C4-2B (cell line): ENCODE data around the gene STX8.

Experiments used
- H3K27ac ChIP-seq: fragments of 450-650 bp; 2 replicates; pipeline ENCODE4 v1.5.1; 2017
- ZFX ChIP-seq: fragments of 450-650 bp; IDR thresholded peaks from 2 replicates; pipeline ENCODE4 v1.6.1; 2017
- TF ChIP-seq, protein P1 (sequence below): fragments of 450-650 bp; conservative IDR thresholded peaks from 2 replicates; pipeline ENCODE4 v1.5.1; 2017; ENCODE audit warnings: mild to moderate bottlenecking

STX8 gene

DNA sequence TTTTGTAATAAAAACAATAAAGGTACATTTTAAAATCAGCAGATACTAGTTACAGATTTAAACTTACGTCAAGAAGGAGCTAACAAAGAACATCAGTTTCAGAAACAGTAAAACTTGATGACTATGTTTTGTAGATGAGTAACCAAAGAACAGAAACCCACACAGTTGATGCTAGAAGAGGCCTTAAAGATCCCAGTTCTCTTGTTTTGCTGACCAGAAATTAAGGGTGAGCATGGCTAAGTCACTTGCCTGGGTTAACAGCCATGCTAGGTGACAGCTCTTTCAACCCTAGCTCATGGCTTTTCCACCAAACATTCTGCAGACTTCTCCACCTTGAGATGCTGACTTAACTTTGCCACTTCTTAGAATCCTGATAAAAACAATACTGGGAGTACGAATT is 26.4 kb downstream of the STX8 start:
- no peak overlapping the region for H3K27ac ChIP-seq
- TF ChIP-seq, protein P1, sequence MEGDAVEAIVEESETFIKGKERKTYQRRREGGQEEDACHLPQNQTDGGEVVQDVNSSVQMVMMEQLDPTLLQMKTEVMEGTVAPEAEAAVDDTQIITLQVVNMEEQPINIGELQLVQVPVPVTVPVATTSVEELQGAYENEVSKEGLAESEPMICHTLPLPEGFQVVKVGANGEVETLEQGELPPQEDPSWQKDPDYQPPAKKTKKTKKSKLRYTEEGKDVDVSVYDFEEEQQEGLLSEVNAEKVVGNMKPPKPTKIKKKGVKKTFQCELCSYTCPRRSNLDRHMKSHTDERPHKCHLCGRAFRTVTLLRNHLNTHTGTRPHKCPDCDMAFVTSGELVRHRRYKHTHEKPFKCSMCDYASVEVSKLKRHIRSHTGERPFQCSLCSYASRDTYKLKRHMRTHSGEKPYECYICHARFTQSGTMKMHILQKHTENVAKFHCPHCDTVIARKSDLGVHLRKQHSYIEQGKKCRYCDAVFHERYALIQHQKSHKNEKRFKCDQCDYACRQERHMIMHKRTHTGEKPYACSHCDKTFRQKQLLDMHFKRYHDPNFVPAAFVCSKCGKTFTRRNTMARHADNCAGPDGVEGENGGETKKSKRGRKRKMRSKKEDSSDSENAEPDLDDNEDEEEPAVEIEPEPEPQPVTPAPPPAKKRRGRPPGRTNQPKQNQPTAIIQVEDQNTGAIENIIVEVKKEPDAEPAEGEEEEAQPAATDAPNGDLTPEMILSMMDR = no peak

DNA sequence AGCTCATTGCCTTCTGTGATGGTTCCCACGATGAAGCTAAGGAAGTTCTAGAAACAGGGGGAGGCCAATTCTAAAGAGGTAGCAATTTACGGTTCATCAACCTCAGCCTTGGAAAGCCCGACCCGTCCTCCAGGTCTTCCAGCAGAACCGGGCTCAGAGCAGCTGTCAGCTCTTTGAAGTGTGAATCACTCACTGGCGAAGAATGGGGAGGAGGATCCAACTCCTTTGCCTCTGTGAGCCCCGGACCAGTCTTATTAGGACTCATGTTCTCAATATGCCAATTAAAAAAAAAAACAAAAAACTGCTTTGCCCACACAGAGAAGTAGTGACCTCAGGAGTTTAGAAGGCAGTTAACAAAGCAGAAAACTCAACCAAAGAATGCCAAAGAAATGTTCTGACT is 31.4 kb downstream of the STX8 start:
- TF ChIP-seq ZFX = no peak
- TF ChIP-seq, protein P1 = no peak
- no peak overlapping the region for H3K27ac ChIP-seq

- no peak overlapping the region for H3K27ac ChIP-seq
- TF ChIP-seq, protein P1 = no peak
- no peak for TF ChIP-seq ZFX
Observed at GRCh38 chr17:9541718-9542117, 33.9 kb downstream of the STX8 start.

- no peak for TF ChIP-seq ZFX
- TF ChIP-seq, protein P1 = no peak
Observed at GRCh38 chr17:9538626-9539025, 37.0 kb downstream of the STX8 start.

DNA sequence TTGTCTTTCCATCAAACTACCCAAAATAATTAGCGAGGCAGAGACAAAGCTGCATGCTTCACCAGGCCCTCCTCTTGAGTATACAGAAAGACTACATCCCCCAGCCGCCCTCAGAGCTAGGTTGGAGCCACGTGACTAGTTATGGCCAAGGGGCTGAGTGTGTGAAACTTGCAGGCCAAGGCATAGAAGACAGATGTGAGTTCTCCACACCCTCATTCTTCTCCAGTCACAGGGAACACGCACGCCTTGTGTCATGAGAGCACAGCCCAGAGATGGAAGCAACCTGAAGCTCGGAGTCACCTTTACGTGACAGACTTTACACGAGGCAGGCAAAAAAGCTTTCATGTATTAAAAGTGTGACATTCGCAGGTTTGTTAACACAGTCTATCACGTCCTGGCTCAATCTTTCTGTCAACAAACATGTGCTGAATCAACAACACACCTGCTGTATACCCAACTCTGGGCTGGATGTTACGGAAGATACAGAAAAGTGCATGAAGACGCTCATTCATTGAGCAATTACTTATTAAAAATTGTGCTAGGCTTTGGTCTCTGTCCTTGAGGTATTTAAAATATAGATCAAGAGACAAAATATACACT is 38.3 kb downstream of the STX8 start:
- TF ChIP-seq, protein P1 = no peak

More at GRCh38 chr17:9538626-9539025, 37.0 kb downstream of the STX8 start:
- H3K27ac ChIP-seq = no peak overlapping the region

GRCh38 chr17:9536061-9536460 is 39.6 kb downstream of the STX8 start:
- TF ChIP-seq, protein P1 = no peak
- TF ChIP-seq ZFX = no peak
- no peak overlapping the region for H3K27ac ChIP-seq

More for the DNA sequence above, 38.3 kb downstream of the STX8 start:
- no peak overlapping the region for H3K27ac ChIP-seq

- no peak overlapping the region for H3K27ac ChIP-seq
- TF ChIP-seq, protein P1 = no peak
- no peak for TF ChIP-seq ZFX
Observed at GRCh38 chr17:9533441-9533840, 42.2 kb downstream of the STX8 start.
